Thymus (tissue), 11 donors: ENCODE results near the gene MGMT. TPM values are rescaled to one million over a fixed set of nuclear protein-coding genes. Genes with fewer than 3 reads are reported as not detected.

ENCODE experiments used
- DNase-seq, 9 donors: peaks; one replicate each; pipeline ENCODE4 v3.0.0-alpha.2; 2013; ENCODE audit warnings: low spot score in 9 of 9, low read depth in 6 of 9, missing footprints in 1 of 9
- H3K27ac ChIP-seq, 2 donors: one replicate each; pipeline ENCODE4 v1.5.1; 2013; ENCODE audit warnings: control low read depth in 1 of 2, low read depth in 1 of 2, low read length in 1 of 2, mild to moderate bottlenecking in 1 of 2, moderate library complexity in 1 of 2
- H3K27me3 ChIP-seq, 2 donors: one replicate each; pipeline ENCODE4 v1.5.1; 2013; ENCODE audit warnings: low read length in 1 of 2; ENCODE audit not compliant: control insufficient read depth in 2 of 2, insufficient read depth in 1 of 2
- H3K36me3 ChIP-seq, 2 donors: one replicate each; pipeline ENCODE4 v1.5.1; 2013; ENCODE audit warnings: low read length in 1 of 2, mild to moderate bottlenecking in 1 of 2, moderate library complexity in 1 of 2; ENCODE audit not compliant: control insufficient read depth in 2 of 2, insufficient read depth in 2 of 2
- H3K4me1 ChIP-seq, 2 donors: one replicate each; pipeline ENCODE4 v1.5.1; 2013; ENCODE audit warnings: low read length in 2 of 2; ENCODE audit not compliant: control insufficient read depth in 2 of 2, insufficient read depth in 2 of 2
- H3K4me3 ChIP-seq, 2 donors: one replicate each; pipeline ENCODE4 v1.5.1; 2013; ENCODE audit warnings: low read length in 2 of 2, control low read depth in 1 of 2, mild to moderate bottlenecking in 1 of 2
- H3K9me3 ChIP-seq, 2 donors: one replicate each; pipeline ENCODE4 v1.5.1; 2013; ENCODE audit warnings: low read length in 1 of 2, mild to moderate bottlenecking in 1 of 2; ENCODE audit not compliant: control insufficient read depth in 2 of 2, insufficient read depth in 1 of 2
- WGBS: extraction: QIAGEN DNeasy Blood & Tissue Kit; methylation state at CpG from one replicate; pipeline ENCODE4 v1.1.7; 2013; 5-methylcytosine and 5-hydroxymethylcytosine counted together
- polyA plus RNA-seq: library from polyadenylated mRNA; stranded (reverse); fragments of 200-250 nt; gene quantifications from one replicate; pipeline ENCODE4 v1.2.3, GENCODE V29; 2013
- total RNA-seq: library from RNA; stranded (reverse); fragments of 120-200 nt; gene quantifications from one replicate; pipeline ENCODE4 v1.2.4, GENCODE V29; 2013
- donor health status: healthy.

The MGMT gene
- total and polyA plus RNA-seq, 2 donors = 20.9 to 42.4 TPM

GRCh38 chr10:129811208-129811607 lies 344.2 kb downstream of the MGMT start:
- H3K27ac ChIP-seq = no peak overlapping the region
- WGBS = 91% methylated on average over 9 of the region's 9 CpGs
- no peaks in the 10 kb centered on the region for H3K4me1 ChIP-seq
- H3K9me3 ChIP-seq = no peaks in the 10 kb centered on the region
- H3K4me3 ChIP-seq = no peak overlapping the region
- no peaks in the 10 kb centered on the region for H3K36me3 ChIP-seq
- no peak for DNase-seq
- no peaks in the 10 kb centered on the region for H3K27me3 ChIP-seq

- Histone ChIP-seq H3K36me3 (no peaks in the 10 kb centered on the region), H3K27me3 (no peaks in the 10 kb centered on the region), H3K4me1 (no peaks in the 10 kb centered on the region), H3K4me3 (no peak overlapping the region), H3K27ac (no peak overlapping the region), H3K9me3 (peaks cover 0 to 2% of the 10 kb centered on the region in 2 donors)
- WGBS = 96% methylated on average over 7 of the region's 7 CpGs
- no peak for DNase-seq
Observed at GRCh38 chr10:129812398-129812797, 345.4 kb downstream of the MGMT start.

GRCh38 chr10:129814681-129815646 lies 347.9 kb downstream of the MGMT start:
- peaks cover 2 to 5% of the 10 kb centered on the region in 2 donors for H3K9me3 ChIP-seq
- no peaks in the 10 kb centered on the region for H3K4me1 ChIP-seq
- H3K27me3 ChIP-seq = no peaks in the 10 kb centered on the region
- DNase-seq = no peak
- 55% methylated on average over 12 of the region's 12 CpGs for WGBS
- H3K27ac ChIP-seq = no peak overlapping the region
- no peaks in the 10 kb centered on the region for H3K36me3 ChIP-seq
- no peak overlapping the region for H3K4me3 ChIP-seq

- Histone ChIP-seq H3K36me3 (no peaks in the 10 kb centered on the region), H3K9me3 (peaks cover 2 to 5% of the 10 kb centered on the region in 2 donors), H3K4me1 (no peaks in the 10 kb centered on the region), H3K27ac (no peak overlapping the region), H3K4me3 (no peak overlapping the region), H3K27me3 (no peaks in the 10 kb centered on the region)
- WGBS = 94% methylated on average over 17 of the region's 17 CpGs
- no peak for DNase-seq
Observed at GRCh38 chr10:129815898-129816655, 349.0 kb downstream of the MGMT start.

- H3K36me3 ChIP-seq = no peaks in the 10 kb centered on the region
- no peak overlapping the region for H3K4me3 ChIP-seq
- WGBS = 93% methylated on average over 8 of the region's 8 CpGs
- H3K27me3 ChIP-seq = no peaks in the 10 kb centered on the region
- H3K4me1 ChIP-seq = no peaks in the 10 kb centered on the region
- H3K27ac ChIP-seq = no peak overlapping the region
- no peak for DNase-seq
- peaks cover 2 to 5% of the 10 kb centered on the region in 2 donors for H3K9me3 ChIP-seq
Observed at GRCh38 chr10:129816656-129817045, 349.6 kb downstream of the MGMT start.
